Measurements from ENCODE around the gene CDCA4. TPM values are rescaled to one million over a fixed set of nuclear protein-coding genes. Genes with fewer than 3 reads are reported as not detected.

The CDCA4 gene
- total RNA-seq, 1 experiment from 2014 or later, result 57.7 TPM

DNA sequence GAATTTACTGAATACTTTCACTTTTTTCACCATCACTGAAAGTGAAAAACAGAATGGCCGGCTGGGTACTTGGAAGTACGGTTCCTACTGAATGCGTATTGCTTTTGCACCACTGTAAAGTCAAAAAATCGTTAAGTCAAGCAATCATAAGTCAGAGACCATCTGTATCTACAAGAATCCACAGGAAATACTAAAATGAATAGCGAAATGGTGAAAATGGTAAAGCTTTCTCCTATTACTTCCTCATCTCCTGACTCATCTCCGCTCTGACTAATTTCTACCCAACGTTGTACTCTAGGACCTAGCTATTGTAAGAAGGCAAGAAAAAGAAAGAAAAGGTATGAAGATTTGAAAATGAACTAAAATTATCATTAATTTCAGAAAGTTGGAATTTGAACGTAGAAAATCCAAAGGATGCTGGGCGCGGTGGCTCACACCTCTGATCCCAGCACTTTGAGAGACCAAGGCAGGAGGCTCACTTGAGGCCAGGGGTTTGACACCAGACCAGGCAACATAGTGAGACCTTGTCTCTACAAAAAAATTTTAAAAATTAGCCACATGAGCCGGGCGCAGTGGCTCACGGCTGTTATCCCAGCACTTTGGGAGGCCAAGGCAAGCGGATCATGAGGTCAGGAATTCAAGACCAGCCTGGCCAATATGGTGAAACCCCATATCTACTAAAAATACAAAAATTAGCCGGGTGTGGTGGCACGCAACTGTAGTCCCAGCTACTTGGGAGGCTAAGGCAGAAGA, 5.3 kb upstream of the CDCA4 start:
- no peak overlapping the region for H2AK5ac ChIP-seq (ENCODE audit: insufficient read length, low read length)
- H3K23ac ChIP-seq (ENCODE audit: insufficient read length, low read depth, low read length), result no peak overlapping the region
- no peaks in the 10 kb centered on the region for H3K27me3 ChIP-seq (ENCODE audit: insufficient read depth, low read length)
- Mint-ChIP-seq H3K27ac (no peak overlapping the region), H3K9me3 (peaks cover 0 to 3% of the 10 kb centered on the region in 2 experiments; a peak in 2 of 5 replicates), H3K4me3 (no peak overlapping the region), H3K27me3 (ENCODE audit: low read depth) (peaks cover 28% of the 10 kb centered on the region), H3K4me1 (peaks cover 16 to 17% of the 10 kb centered on the region in 2 experiments), H3K36me3 (ENCODE audit: insufficient read depth in 1 of 3, low read depth in 3 of 3) (peaks cover 0 to 3% (median 0%) of the 10 kb centered on the region in 3 experiments; a peak in 2 of 7 replicates)
- no peak overlapping the region for H4K91ac ChIP-seq (ENCODE audit: insufficient read length, low read depth, low read length)
- no peaks in the 10 kb centered on the region for H4K20me1 ChIP-seq (ENCODE audit: control insufficient read depth, insufficient read depth, insufficient read length)
- no peak overlapping the region for H3K4me2 ChIP-seq (ENCODE audit: insufficient read depth, insufficient read length, low read length)
- H3K4ac ChIP-seq (ENCODE audit: low read depth, low read length), result no peak overlapping the region
- no peak overlapping the region for H2BK12ac ChIP-seq (ENCODE audit: insufficient read length, low read depth, low read length)
- no peak overlapping the region for H2BK5ac ChIP-seq (ENCODE audit: insufficient read length, low read length)
- no peak overlapping the region for H4K8ac ChIP-seq (replicated peaks; ENCODE audit: insufficient read length, low read depth, low read length)
- H2BK20ac ChIP-seq (ENCODE audit: low read depth, low read length, poor library complexity, severe bottlenecking), result no peak overlapping the region
- H3K9ac ChIP-seq (ENCODE audit: extremely low read depth, insufficient read length, low read length), result no peak overlapping the region
- no peak overlapping the region for H2BK120ac ChIP-seq (ENCODE audit: low read depth, low read length, poor library complexity, severe bottlenecking)
- H3K79me1 ChIP-seq (ENCODE audit: insufficient read depth, low read depth, low read length, poor library complexity, severe bottlenecking), result no peaks in the 10 kb centered on the region
- H3K56ac ChIP-seq (ENCODE audit: insufficient read length, low read depth, low read length), result no peak overlapping the region
- no peak for DNase-seq
- no peak overlapping the region for H3K14ac ChIP-seq (ENCODE audit: insufficient read depth, low read length)
- WGBS (ENCODE audit: extremely low coverage, insufficient read length, low lambda C conversion rate), result no CpG with 5 or more reads among the region's 16 CpGs
- no peak overlapping the region for H3K27ac ChIP-seq (ENCODE audit: insufficient read length, low read depth, low read length)
- H3K4me1 ChIP-seq (ENCODE audit: insufficient read depth, low read length), result no peaks in the 10 kb centered on the region
- H2BK15ac ChIP-seq (ENCODE audit: low read depth, low read length), result no peak overlapping the region
- no peak overlapping the region for H4K5ac ChIP-seq (ENCODE audit: insufficient read length, low read depth, low read length)
- TF ChIP-seq, protein P1, sequence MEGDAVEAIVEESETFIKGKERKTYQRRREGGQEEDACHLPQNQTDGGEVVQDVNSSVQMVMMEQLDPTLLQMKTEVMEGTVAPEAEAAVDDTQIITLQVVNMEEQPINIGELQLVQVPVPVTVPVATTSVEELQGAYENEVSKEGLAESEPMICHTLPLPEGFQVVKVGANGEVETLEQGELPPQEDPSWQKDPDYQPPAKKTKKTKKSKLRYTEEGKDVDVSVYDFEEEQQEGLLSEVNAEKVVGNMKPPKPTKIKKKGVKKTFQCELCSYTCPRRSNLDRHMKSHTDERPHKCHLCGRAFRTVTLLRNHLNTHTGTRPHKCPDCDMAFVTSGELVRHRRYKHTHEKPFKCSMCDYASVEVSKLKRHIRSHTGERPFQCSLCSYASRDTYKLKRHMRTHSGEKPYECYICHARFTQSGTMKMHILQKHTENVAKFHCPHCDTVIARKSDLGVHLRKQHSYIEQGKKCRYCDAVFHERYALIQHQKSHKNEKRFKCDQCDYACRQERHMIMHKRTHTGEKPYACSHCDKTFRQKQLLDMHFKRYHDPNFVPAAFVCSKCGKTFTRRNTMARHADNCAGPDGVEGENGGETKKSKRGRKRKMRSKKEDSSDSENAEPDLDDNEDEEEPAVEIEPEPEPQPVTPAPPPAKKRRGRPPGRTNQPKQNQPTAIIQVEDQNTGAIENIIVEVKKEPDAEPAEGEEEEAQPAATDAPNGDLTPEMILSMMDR (conservative IDR thresholded peaks at IDR 0.05), result no peak
- H3K79me2 ChIP-seq (ENCODE audit: insufficient read depth, low read length), result no peaks in the 10 kb centered on the region
- H3K9me3 ChIP-seq (ENCODE audit: control insufficient read depth, low read depth, low read length), result no peaks in the 10 kb centered on the region
- H3K18ac ChIP-seq (ENCODE audit: insufficient read length, low read depth, low read length), result no peak overlapping the region
- no peak overlapping the region for H2AFZ ChIP-seq (ENCODE audit: low read length)
- H3K23me2 ChIP-seq (ENCODE audit: insufficient read length, low read depth, low read length, poor library complexity, severe bottlenecking), result peaks cover 7% of the 10 kb centered on the region
- no peak overlapping the region for H3T11ph ChIP-seq (ENCODE audit: low read length)
